Mucosa of rectum (tissue), 2 donors: ENCODE measurements around the gene UBE2B.
"Not testable (repeated sequence)": the region's sequence is repeated elsewhere in the genome, so short reads cannot be mapped to it uniquely, and the experiment has no call there.

Source experiments
- H3K27ac ChIP-seq, 2 donors: one replicate each; pipeline ENCODE4 v1.7.0; 2013; ENCODE audit warnings: inconsistent platforms in 2 of 2, low read depth in 2 of 2, low read length in 2 of 2
- H3K27me3 ChIP-seq, 2 donors: one replicate each; pipeline ENCODE4 v1.7.0; 2013; ENCODE audit warnings: low read length in 2 of 2; ENCODE audit not compliant: control insufficient read depth in 2 of 2, insufficient read depth in 2 of 2
- H3K36me3 ChIP-seq, 2 donors: one replicate each; pipeline ENCODE4 v1.7.0; 2013; ENCODE audit warnings: low read length in 2 of 2; ENCODE audit not compliant: control insufficient read depth in 2 of 2, insufficient read depth in 2 of 2
- H3K4me1 ChIP-seq, 2 donors: one replicate each; pipeline ENCODE4 v1.7.0; 2013; ENCODE audit warnings: low read length in 2 of 2, mild to moderate bottlenecking in 1 of 2; ENCODE audit not compliant: control insufficient read depth in 2 of 2, insufficient read depth in 2 of 2
- H3K4me3 ChIP-seq, 2 donors: one replicate each; pipeline ENCODE4 v1.7.0; 2013; ENCODE audit warnings: low read length in 2 of 2
- H3K9ac ChIP-seq, 2 donors: one replicate each; pipeline ENCODE4 v1.7.0; 2013; ENCODE audit warnings: low read length in 2 of 2, low read depth in 1 of 2, mild to moderate bottlenecking in 1 of 2
- H3K9me3 ChIP-seq, 2 donors: one replicate each; pipeline ENCODE4 v1.7.0; 2013; ENCODE audit warnings: low read length in 2 of 2; ENCODE audit not compliant: control insufficient read depth in 2 of 2
- donor health status: healthy.
- donor health status: Normal muscosa, but diverticular disease.

Gene UBE2B

DNA sequence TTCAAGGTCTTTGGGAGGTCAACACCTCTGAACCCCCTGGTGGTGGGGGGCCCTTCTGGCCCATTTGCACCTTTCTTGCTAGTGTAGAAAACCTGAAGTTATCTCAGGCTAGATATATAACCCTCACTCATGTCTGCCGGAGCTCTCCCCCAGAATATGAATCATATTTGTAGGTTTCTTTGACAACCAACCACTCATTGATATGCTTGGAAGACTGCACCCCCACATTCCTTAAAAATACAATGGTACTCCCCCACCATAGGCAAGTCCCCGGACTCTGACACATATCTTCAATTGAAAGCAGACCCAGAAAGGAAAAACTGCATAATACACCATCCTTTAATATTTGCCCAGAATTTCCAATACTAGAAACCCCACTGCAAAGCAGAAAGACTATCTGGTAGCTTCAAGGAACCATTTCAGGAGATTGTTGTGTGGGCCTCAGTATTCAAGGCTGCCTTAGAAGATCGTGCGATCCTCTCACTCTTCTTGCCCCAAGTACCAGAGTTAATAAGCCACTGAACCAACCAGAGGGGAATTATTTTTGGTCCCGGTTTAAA, 978 bp upstream of the UBE2B start:
- Histone ChIP-seq H3K4me3 (peak overlapping the region; percentile 93 to 99), H3K27ac (peak overlapping the region; percentile 99), H3K4me1 (peaks cover 17 to 18% of the 10 kb centered on the region in 2 donors), H3K27me3 (no peaks in the 10 kb centered on the region), H3K36me3 (peaks cover 0 to 2% of the 10 kb centered on the region in 2 donors), H3K9me3 (no peaks in the 10 kb centered on the region), H3K9ac (peak overlapping the region; percentile 92 to 100)

DNA sequence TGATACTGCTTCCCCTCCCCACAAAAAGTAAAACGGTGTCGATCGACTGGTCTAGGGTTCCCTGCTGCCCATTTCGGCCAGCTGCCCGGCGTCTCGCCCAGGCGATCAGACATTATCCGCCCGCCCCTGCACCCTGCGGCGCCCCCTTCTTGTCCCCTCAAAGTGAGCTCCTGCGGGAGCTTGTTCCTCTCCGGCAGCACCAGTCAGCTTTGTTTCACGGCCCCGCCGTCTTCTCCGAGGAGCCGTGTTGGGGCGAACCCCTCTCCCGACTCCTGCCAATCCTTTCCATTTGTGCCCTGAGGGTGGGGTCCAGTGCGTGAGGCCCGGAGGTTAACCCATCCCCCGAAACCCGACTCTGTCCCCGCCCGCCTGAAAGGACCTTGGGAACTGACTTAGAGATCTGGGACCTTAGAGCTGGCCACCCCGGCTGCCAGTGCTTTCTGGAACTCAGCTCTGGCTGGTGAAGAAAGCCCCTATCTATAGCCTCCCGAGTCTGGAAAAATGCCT, 518 bp downstream of the UBE2B start:
- H3K9ac ChIP-seq: peak overlapping the region; percentile 100
- peak overlapping the region; percentile 93 to 99 for H3K4me3 ChIP-seq
- peak overlapping the region; percentile 99 for H3K27ac ChIP-seq
- peaks cover 7 to 8% of the 10 kb centered on the region in 2 donors for H3K36me3 ChIP-seq
- no peaks in the 10 kb centered on the region for H3K27me3 ChIP-seq
- H3K4me1 ChIP-seq: peaks cover 16 to 18% of the 10 kb centered on the region in 2 donors
- no peaks in the 10 kb centered on the region for H3K9me3 ChIP-seq

DNA sequence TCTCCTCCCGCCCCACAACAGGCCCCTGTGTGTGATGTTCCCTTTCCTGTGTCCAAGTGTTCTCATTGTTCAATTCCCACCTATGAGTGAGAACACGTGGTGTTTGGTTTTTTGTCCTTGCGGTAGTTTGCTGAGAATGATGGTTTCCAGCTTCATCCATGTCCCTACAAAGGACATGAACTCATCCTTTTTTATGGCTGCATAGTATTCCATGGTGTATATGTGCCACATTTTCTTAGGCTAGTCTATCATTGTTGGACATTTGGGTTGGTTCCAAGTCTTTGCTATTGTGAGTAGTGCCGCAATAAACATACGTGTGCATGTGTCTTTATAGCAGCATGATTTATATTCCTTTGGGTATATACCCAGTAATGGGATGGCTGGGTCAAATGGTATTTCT, 2.3 kb downstream of the UBE2B start:
- peaks cover 10 to 17% of the 10 kb centered on the region in 2 donors for H3K36me3 ChIP-seq
- not testable (repeated sequence) for H3K9me3 ChIP-seq, H3K27me3 ChIP-seq, H3K9ac ChIP-seq, H3K4me3 ChIP-seq, H3K27ac ChIP-seq
- H3K4me1 ChIP-seq: peaks cover 12 to 14% of the 10 kb centered on the region in 2 donors

DNA sequence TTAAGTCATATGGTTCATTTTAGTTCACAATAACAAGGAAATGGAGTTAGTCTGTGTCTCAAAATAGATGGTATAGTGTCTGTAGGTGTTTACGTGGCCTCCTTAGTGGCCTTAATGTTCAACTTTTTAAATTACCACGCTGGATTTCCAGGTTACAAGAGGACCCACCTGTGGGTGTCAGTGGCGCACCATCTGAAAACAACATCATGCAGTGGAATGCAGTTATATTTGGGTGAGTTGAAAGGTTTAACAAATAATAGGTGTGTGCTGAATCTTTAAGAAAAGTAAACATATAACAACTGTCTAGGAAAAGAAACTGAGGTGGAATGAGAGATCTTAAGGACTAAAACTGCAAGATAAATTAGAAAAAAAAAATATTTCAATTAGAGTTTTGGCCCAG, 2.9 kb downstream of the UBE2B start:
- H3K4me3 ChIP-seq: no peak overlapping the region
- H3K9ac ChIP-seq: no peak overlapping the region
- H3K4me1 ChIP-seq: peaks cover 12 to 14% of the 10 kb centered on the region in 2 donors
- no peak overlapping the region for H3K27ac ChIP-seq
- H3K9me3 ChIP-seq: no peaks in the 10 kb centered on the region
- peaks cover 13 to 17% of the 10 kb centered on the region in 2 donors for H3K36me3 ChIP-seq
- H3K27me3 ChIP-seq: no peaks in the 10 kb centered on the region

DNA sequence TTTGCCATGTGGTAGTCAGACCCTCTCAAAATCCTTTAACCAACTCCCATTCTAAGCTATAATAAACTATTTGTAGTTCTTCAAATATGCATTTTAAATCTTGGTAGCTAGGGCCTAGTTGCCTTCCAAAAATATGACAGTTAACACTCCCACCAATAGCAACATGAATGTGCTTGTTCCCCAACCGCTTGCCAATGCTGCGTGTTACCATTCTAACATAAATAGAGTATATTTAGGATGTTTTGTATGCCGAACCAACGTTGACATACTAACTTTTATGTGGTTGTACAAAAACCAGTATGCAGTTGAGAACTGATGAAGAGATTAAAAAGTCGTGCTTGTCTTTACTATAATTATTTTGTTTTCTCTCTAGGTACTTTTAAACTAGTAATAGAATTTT, 9.0 kb downstream of the UBE2B start:
- no peak overlapping the region for H3K4me3 ChIP-seq
- H3K9me3 ChIP-seq: no peaks in the 10 kb centered on the region
- H3K36me3 ChIP-seq: peaks cover 57 to 61% of the 10 kb centered on the region in 2 donors
- H3K4me1 ChIP-seq: no peaks in the 10 kb centered on the region
- no peaks in the 10 kb centered on the region for H3K27me3 ChIP-seq
- no peak overlapping the region for H3K27ac ChIP-seq
- no peak overlapping the region for H3K9ac ChIP-seq

DNA sequence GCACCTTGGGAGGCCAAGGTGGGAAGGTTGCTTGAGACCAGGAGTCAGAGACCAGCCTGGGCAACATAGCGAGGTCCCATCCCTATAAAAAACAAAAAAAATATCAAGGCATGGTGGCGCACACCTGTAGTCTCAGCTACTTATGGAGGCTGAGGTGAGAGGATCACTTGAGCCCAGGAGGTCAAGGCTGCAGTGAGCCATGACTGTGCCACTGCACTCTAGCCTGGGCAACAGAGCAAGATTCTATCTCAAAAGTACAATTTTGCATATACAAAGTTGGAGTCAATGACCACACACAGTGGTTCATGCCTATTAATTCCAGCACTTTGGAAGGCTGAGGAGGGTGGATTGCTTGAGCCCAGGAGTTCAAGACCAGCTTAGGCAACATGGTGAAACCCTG, 10.8 kb downstream of the UBE2B start:
- peaks cover 51 to 53% of the 10 kb centered on the region in 2 donors for H3K36me3 ChIP-seq
- not testable (repeated sequence) for H3K27me3 ChIP-seq

DNA sequence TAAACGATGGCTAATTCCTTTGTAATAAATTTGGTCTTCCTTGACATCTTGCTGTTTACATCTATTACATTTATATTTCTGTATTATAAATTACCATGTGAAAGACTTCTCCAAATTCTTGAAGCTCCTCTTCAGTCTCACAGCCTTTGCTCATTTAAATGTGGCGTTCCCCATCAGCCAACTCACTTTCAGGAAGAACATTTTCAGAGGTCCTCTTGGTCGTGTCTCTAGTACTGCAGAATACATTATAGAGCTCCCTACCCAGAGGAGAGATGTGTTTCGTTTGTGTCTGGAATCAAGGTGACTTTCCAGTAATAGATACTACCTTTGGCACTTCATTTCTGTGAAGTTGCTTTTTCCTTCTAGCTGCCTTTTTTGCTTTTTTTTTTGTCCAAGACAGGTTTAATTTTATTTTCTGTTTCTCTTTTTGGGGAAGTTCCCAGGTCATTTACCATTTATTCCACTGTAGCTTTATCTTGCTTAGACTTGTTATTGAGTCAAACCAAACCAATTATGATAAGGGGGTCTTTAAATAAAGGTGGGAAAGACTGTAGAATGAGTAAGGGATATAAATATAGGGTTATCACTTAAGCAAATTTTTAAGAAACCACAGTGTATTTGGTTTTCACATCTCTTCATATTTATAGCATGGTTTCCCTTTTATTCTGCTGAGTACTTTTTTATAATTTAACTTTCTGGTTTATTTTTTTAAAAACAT, 12.8 kb downstream of the UBE2B start:
- H3K4me1 ChIP-seq: no peaks in the 10 kb centered on the region
- no peaks in the 10 kb centered on the region for H3K27me3 ChIP-seq
- no peak overlapping the region for H3K27ac ChIP-seq
- H3K36me3 ChIP-seq: peaks cover 56 to 67% of the 10 kb centered on the region in 2 donors
- H3K9me3 ChIP-seq: no peaks in the 10 kb centered on the region
- H3K9ac ChIP-seq: no peak overlapping the region
- H3K4me3 ChIP-seq: no peak overlapping the region

More for the DNA sequence above, 10.8 kb downstream of the UBE2B start:
- not testable (repeated sequence) for H3K9ac ChIP-seq, H3K27ac ChIP-seq, H3K9me3 ChIP-seq, H3K4me1 ChIP-seq, H3K4me3 ChIP-seq

DNA sequence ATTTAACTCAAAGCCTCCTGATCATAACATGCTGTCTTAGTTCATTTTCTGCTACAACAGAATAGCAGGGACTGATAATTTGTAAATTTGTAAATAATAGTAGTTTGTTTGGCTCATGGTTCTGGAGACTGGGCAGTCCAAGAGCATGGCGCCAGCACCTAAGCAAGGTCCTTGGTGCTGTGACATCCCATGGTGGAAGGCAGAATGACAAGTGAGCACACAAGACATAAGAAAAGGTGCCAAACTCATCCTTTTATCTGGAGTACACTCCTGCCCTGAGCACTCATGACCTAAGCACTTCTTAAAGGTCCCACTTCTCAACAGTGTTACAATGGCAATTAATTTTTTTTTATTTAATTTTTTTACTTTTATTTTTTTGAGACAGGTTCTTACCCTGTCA, 16.1 kb downstream of the UBE2B start:
- Histone ChIP-seq H3K4me3 (no peak overlapping the region), H3K36me3 (peaks cover 57 to 63% of the 10 kb centered on the region in 2 donors), H3K9me3 (no peaks in the 10 kb centered on the region), H3K27ac (no peak overlapping the region), H3K9ac (no peak overlapping the region), H3K27me3 (no peaks in the 10 kb centered on the region), H3K4me1 (no peaks in the 10 kb centered on the region)

DNA sequence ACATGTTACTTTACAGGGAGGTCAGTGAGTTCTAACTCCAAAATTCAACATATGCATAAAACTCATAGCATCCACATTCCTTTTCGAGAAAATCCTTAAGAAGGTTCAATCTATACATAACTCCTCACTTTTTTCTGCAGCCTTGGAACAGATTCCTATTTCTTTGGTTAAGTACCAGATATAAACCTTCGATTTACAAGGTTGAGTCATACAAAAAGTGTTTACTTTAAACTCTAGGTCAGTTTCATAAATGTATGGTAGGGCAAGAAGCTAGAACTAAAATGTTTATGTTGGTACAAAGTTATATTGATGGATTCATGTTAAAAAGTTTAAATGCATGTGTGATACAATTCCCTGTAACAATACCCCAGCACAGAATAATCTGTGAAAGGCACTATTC, 20.9 kb downstream of the UBE2B start:
- Histone ChIP-seq H3K27me3 (no peaks in the 10 kb centered on the region), H3K4me1 (no peaks in the 10 kb centered on the region), H3K27ac (no peak overlapping the region), H3K9ac (no peak overlapping the region), H3K4me3 (no peak overlapping the region), H3K36me3 (peaks cover 65 to 74% of the 10 kb centered on the region in 2 donors), H3K9me3 (no peaks in the 10 kb centered on the region)

DNA sequence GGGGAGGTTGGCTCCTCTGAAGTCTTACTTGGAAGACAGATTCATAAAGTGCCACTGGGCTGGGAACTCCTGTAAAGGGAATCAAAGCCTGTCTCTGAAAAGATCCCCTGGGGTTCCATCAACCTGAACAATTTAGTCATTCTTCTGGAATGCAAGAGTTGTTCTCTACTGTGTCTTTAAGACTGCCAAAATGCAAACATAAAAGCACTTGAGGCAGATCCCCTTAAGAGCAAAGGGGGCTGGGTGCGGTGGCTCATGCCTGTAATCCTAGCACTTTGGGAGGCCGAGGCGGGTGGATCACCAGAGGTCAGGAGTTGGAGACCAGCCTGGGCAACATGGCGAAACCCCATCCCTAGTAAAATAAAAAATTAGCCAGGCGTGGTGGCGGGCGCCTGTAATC, 23.6 kb downstream of the UBE2B start:
- no peak overlapping the region for H3K9ac ChIP-seq
- H3K4me1 ChIP-seq: no peaks in the 10 kb centered on the region
- H3K27me3 ChIP-seq: no peaks in the 10 kb centered on the region
- no peak overlapping the region for H3K27ac ChIP-seq
- peaks cover 59 to 60% of the 10 kb centered on the region in 2 donors for H3K36me3 ChIP-seq
- no peak overlapping the region for H3K4me3 ChIP-seq
- no peaks in the 10 kb centered on the region for H3K9me3 ChIP-seq
